ENCODE data around the gene NKD1.
"Not testable (repeated sequence)": the region's sequence is repeated elsewhere in the genome, so short reads cannot be mapped to it uniquely, and the experiment has no call there.

Gene NKD1

GRCh38 chr16:50573947-50574744 lies 25.9 kb downstream of the NKD1 start:
- H3K36me3 ChIP-seq (ENCODE audit: control insufficient read depth in 1 of 2, insufficient read depth in 2 of 2, low read length in 2 of 2) = no peaks in the 10 kb centered on the region
- H3K4me3 ChIP-seq (ENCODE audit: low read depth in 1 of 2, low read length in 2 of 2) = peak overlapping the region in 1 of 2 donors; percentile 10
- H3K27me3 ChIP-seq (ENCODE audit: low read depth, low read length) = no peaks in the 10 kb centered on the region
- H3K4me1 ChIP-seq (ENCODE audit: control insufficient read depth in 1 of 2, insufficient read depth in 2 of 2, low read length in 2 of 2) = peaks cover 2 to 32% of the 10 kb centered on the region in 2 donors
- H3K9me3 ChIP-seq (ENCODE audit: control insufficient read depth in 1 of 2, low read length in 2 of 2) = no peaks in the 10 kb centered on the region
- H3K27ac ChIP-seq (ENCODE audit: low read length) = peak overlapping the region; percentile 69

GRCh38 chr16:50574745-50575136 lies 26.5 kb downstream of the NKD1 start:
- peak overlapping the region in 1 of 2 donors; percentile 10 for H3K4me3 ChIP-seq (ENCODE audit: low read depth in 1 of 2, low read length in 2 of 2)
- no peaks in the 10 kb centered on the region for H3K36me3 ChIP-seq (ENCODE audit: control insufficient read depth in 1 of 2, insufficient read depth in 2 of 2, low read length in 2 of 2)
- H3K27ac ChIP-seq (ENCODE audit: low read length) = peak overlapping the region; percentile 69
- no peaks in the 10 kb centered on the region for H3K27me3 ChIP-seq (ENCODE audit: low read depth, low read length)
- H3K4me1 ChIP-seq (ENCODE audit: control insufficient read depth in 1 of 2, insufficient read depth in 2 of 2, low read length in 2 of 2) = peaks cover 2 to 27% of the 10 kb centered on the region in 2 donors
- no peaks in the 10 kb centered on the region for H3K9me3 ChIP-seq (ENCODE audit: control insufficient read depth in 1 of 2, low read length in 2 of 2)

GRCh38 chr16:50575743-50576142 lies 27.5 kb downstream of the NKD1 start:
- Histone ChIP-seq H3K4me3 (ENCODE audit: low read depth in 1 of 2, low read length in 2 of 2) (no peak overlapping the region), H3K4me1 (ENCODE audit: control insufficient read depth in 1 of 2, insufficient read depth in 2 of 2, low read length in 2 of 2) (peaks cover 2 to 27% of the 10 kb centered on the region in 2 donors), H3K9me3 (ENCODE audit: control insufficient read depth in 1 of 2, low read length in 2 of 2) (no peaks in the 10 kb centered on the region), H3K36me3 (ENCODE audit: control insufficient read depth in 1 of 2, insufficient read depth in 2 of 2, low read length in 2 of 2) (no peaks in the 10 kb centered on the region), H3K27me3 (ENCODE audit: low read depth, low read length) (no peaks in the 10 kb centered on the region), H3K27ac (ENCODE audit: low read length) (peak overlapping the region; percentile 69)

GRCh38 chr16:50576403-50577113 lies 28.4 kb downstream of the NKD1 start:
- no peaks in the 10 kb centered on the region for H3K36me3 ChIP-seq (ENCODE audit: control insufficient read depth in 1 of 2, insufficient read depth in 2 of 2, low read length in 2 of 2)
- H3K9me3 ChIP-seq (ENCODE audit: control insufficient read depth in 1 of 2, low read length in 2 of 2) = no peaks in the 10 kb centered on the region
- H3K4me3 ChIP-seq (ENCODE audit: low read depth in 1 of 2, low read length in 2 of 2) = no peak overlapping the region
- H3K27me3 ChIP-seq (ENCODE audit: low read depth, low read length) = no peaks in the 10 kb centered on the region
- H3K27ac ChIP-seq (ENCODE audit: low read length) = no peak overlapping the region
- peaks cover 2 to 34% of the 10 kb centered on the region in 2 donors for H3K4me1 ChIP-seq (ENCODE audit: control insufficient read depth in 1 of 2, insufficient read depth in 2 of 2, low read length in 2 of 2)

- H3K36me3 ChIP-seq (ENCODE audit: control insufficient read depth in 1 of 2, insufficient read depth in 2 of 2, low read length in 2 of 2) = no peaks in the 10 kb centered on the region
- H3K4me3 ChIP-seq (ENCODE audit: low read depth in 1 of 2, low read length in 2 of 2) = no peak overlapping the region
- H3K27ac ChIP-seq (ENCODE audit: low read length) = no peak overlapping the region
- no peaks in the 10 kb centered on the region for H3K9me3 ChIP-seq (ENCODE audit: control insufficient read depth in 1 of 2, low read length in 2 of 2)
- H3K27me3 ChIP-seq (ENCODE audit: low read depth, low read length) = no peaks in the 10 kb centered on the region
- H3K4me1 ChIP-seq (ENCODE audit: control insufficient read depth in 1 of 2, insufficient read depth in 2 of 2, low read length in 2 of 2) = peaks cover 2 to 36% of the 10 kb centered on the region in 2 donors
These were observed 29.9 kb downstream of the NKD1 start for GRCh38 chr16:50578137-50578536.

- not testable (repeated sequence) for H3K36me3 ChIP-seq (ENCODE audit: control insufficient read depth in 1 of 2, insufficient read depth in 2 of 2, low read length in 2 of 2); H3K4me3 ChIP-seq (ENCODE audit: low read depth in 1 of 2, low read length in 2 of 2); H3K9me3 ChIP-seq (ENCODE audit: control insufficient read depth in 1 of 2, low read length in 2 of 2); H3K27ac ChIP-seq (ENCODE audit: low read length); H3K27me3 ChIP-seq (ENCODE audit: low read depth, low read length)
- peaks cover 2 to 26% of the 10 kb centered on the region in 2 donors for H3K4me1 ChIP-seq (ENCODE audit: control insufficient read depth in 1 of 2, insufficient read depth in 2 of 2, low read length in 2 of 2)
These were observed 31.2 kb downstream of the NKD1 start for GRCh38 chr16:50579373-50579772.

GRCh38 chr16:50580180-50580798 lies 32.1 kb downstream of the NKD1 start:
- Histone ChIP-seq H3K9me3 (ENCODE audit: control insufficient read depth in 1 of 2, low read length in 2 of 2) (no peaks in the 10 kb centered on the region), H3K36me3 (ENCODE audit: control insufficient read depth in 1 of 2, insufficient read depth in 2 of 2, low read length in 2 of 2) (no peaks in the 10 kb centered on the region), H3K4me3 (ENCODE audit: low read depth in 1 of 2, low read length in 2 of 2) (no peak overlapping the region), H3K27me3 (ENCODE audit: low read depth, low read length) (no peaks in the 10 kb centered on the region), H3K27ac (ENCODE audit: low read length) (no peak overlapping the region), H3K4me1 (ENCODE audit: control insufficient read depth in 1 of 2, insufficient read depth in 2 of 2, low read length in 2 of 2) (peaks cover 0 to 26% of the 10 kb centered on the region in 2 donors)

GRCh38 chr16:50581845-50582244 lies 33.6 kb downstream of the NKD1 start:
- Histone ChIP-seq H3K4me1 (ENCODE audit: control insufficient read depth in 1 of 2, insufficient read depth in 2 of 2, low read length in 2 of 2) (peaks cover 0 to 25% of the 10 kb centered on the region in 2 donors), H3K27me3 (ENCODE audit: low read depth, low read length) (no peaks in the 10 kb centered on the region), H3K9me3 (ENCODE audit: control insufficient read depth in 1 of 2, low read length in 2 of 2) (no peaks in the 10 kb centered on the region), H3K36me3 (ENCODE audit: control insufficient read depth in 1 of 2, insufficient read depth in 2 of 2, low read length in 2 of 2) (no peaks in the 10 kb centered on the region), H3K27ac (ENCODE audit: low read length) (no peak overlapping the region), H3K4me3 (ENCODE audit: low read depth in 1 of 2, low read length in 2 of 2) (no peak overlapping the region)

- no peaks in the 10 kb centered on the region for H3K27me3 ChIP-seq (ENCODE audit: low read depth, low read length)
- H3K4me3 ChIP-seq (ENCODE audit: low read depth in 1 of 2, low read length in 2 of 2) = no peak overlapping the region
- no peaks in the 10 kb centered on the region for H3K36me3 ChIP-seq (ENCODE audit: control insufficient read depth in 1 of 2, insufficient read depth in 2 of 2, low read length in 2 of 2)
- H3K27ac ChIP-seq (ENCODE audit: low read length) = no peak overlapping the region
- H3K9me3 ChIP-seq (ENCODE audit: control insufficient read depth in 1 of 2, low read length in 2 of 2) = no peaks in the 10 kb centered on the region
- peaks cover 0 to 25% of the 10 kb centered on the region in 2 donors for H3K4me1 ChIP-seq (ENCODE audit: control insufficient read depth in 1 of 2, insufficient read depth in 2 of 2, low read length in 2 of 2)
These were observed 35.0 kb downstream of the NKD1 start for GRCh38 chr16:50583211-50583610.

- Histone ChIP-seq H3K27me3 (ENCODE audit: low read depth, low read length) (no peaks in the 10 kb centered on the region), H3K9me3 (ENCODE audit: control insufficient read depth in 1 of 2, low read length in 2 of 2) (no peaks in the 10 kb centered on the region), H3K4me3 (ENCODE audit: low read depth in 1 of 2, low read length in 2 of 2) (no peak overlapping the region), H3K36me3 (ENCODE audit: control insufficient read depth in 1 of 2, insufficient read depth in 2 of 2, low read length in 2 of 2) (no peaks in the 10 kb centered on the region), H3K4me1 (ENCODE audit: control insufficient read depth in 1 of 2, insufficient read depth in 2 of 2, low read length in 2 of 2) (peaks cover 0 to 25% of the 10 kb centered on the region in 2 donors), H3K27ac (ENCODE audit: low read length) (no peak overlapping the region)
These were observed 36.0 kb downstream of the NKD1 start for GRCh38 chr16:50584033-50584722.

GRCh38 chr16:50585331-50585776 lies 37.2 kb downstream of the NKD1 start:
- peak overlapping the region; percentile 7 for H3K27ac ChIP-seq (ENCODE audit: low read length)
- peaks cover 0 to 25% of the 10 kb centered on the region in 2 donors for H3K4me1 ChIP-seq (ENCODE audit: control insufficient read depth in 1 of 2, insufficient read depth in 2 of 2, low read length in 2 of 2)
- H3K36me3 ChIP-seq (ENCODE audit: control insufficient read depth in 1 of 2, insufficient read depth in 2 of 2, low read length in 2 of 2) = no peaks in the 10 kb centered on the region
- H3K4me3 ChIP-seq (ENCODE audit: low read depth in 1 of 2, low read length in 2 of 2) = no peak overlapping the region
- no peaks in the 10 kb centered on the region for H3K27me3 ChIP-seq (ENCODE audit: low read depth, low read length)
- H3K9me3 ChIP-seq (ENCODE audit: control insufficient read depth in 1 of 2, low read length in 2 of 2) = no peaks in the 10 kb centered on the region
